Stimulated activated CD4-positive, alpha-beta T cell treated with anti-CD3 and anti-CD28 coated beads, Interleukin-15, amount 100 ng/mL, for 48 hours (primary cell): ENCODE measurements around the gene HCAR2.
"Not testable (repeated sequence)": the region's sequence is repeated elsewhere in the genome, so short reads cannot be mapped to it uniquely, and the experiment has no call there.

Experiments
- DNase-seq, 2 donors: peaks; one replicate each; pipeline ENCODE4 v3.0.0-alpha.2; 2020; ENCODE audit warnings: low read depth in 2 of 2

Gene HCAR2

GRCh38 chr12:122716658-122717057 lies 13.5 kb upstream of the HCAR2 start, which contains the start of gene HCAR3:
Gene HCAR3, minus strand, starts transcription at chr12:122716811. Its CDS starts 74 bp downstream, at chr12:122716737.
- not testable (repeated sequence) for DNase-seq

GRCh38 chr12:122715211-122715610 lies 12.1 kb upstream of the HCAR2 start:
- not testable (repeated sequence) for DNase-seq

GRCh38 chr12:122713491-122714188 lies 10.5 kb upstream of the HCAR2 start:
- DNase-seq = not testable (repeated sequence)

- not testable (repeated sequence) for DNase-seq
These were observed 8.1 kb upstream of the HCAR2 start for GRCh38 chr12:122711266-122711665.

GRCh38 chr12:122710341-122710740 lies 7.2 kb upstream of the HCAR2 start:
- DNase-seq = not testable (repeated sequence)

- not testable (repeated sequence) for DNase-seq
These were observed 6.1 kb upstream of the HCAR2 start for GRCh38 chr12:122709287-122709686.

GRCh38 chr12:122703841-122704240 lies 684 bp upstream of the HCAR2 start:
- not testable (repeated sequence) for DNase-seq

GRCh38 chr12:122701481-122701880 lies 1.7 kb downstream of the HCAR2 start:
- DNase-seq = not testable (repeated sequence)

GRCh38 chr12:122700038-122700710 lies 3.0 kb downstream of the HCAR2 start:
- DNase-seq = not testable (repeated sequence)

- DNase-seq = not testable (repeated sequence)
These were observed 6.2 kb downstream of the HCAR2 start for GRCh38 chr12:122696922-122697321.

- DNase-seq = no peak
These were observed 11.6 kb downstream of the HCAR2 start for GRCh38 chr12:122691566-122691965.

GRCh38 chr12:122688291-122688690 lies 14.9 kb downstream of the HCAR2 start:
- no peak for DNase-seq

GRCh38 chr12:122687086-122687485 lies 16.1 kb downstream of the HCAR2 start:
- DNase-seq = no peak

- DNase-seq = no peak
These were observed 16.6 kb downstream of the HCAR2 start for GRCh38 chr12:122686538-122686937.

- no peak for DNase-seq
These were observed 18.8 kb downstream of the HCAR2 start for GRCh38 chr12:122684297-122684813.

- DNase-seq = no peak
These were observed 21.3 kb downstream of the HCAR2 start for GRCh38 chr12:122681814-122682213.

- DNase-seq = not testable (repeated sequence)
These were observed 22.2 kb downstream of the HCAR2 start for GRCh38 chr12:122680989-122681388.

- not testable (repeated sequence) for DNase-seq
These were observed 26.4 kb downstream of the HCAR2 start for GRCh38 chr12:122676781-122677180.

GRCh38 chr12:122676015-122676414 lies 27.1 kb downstream of the HCAR2 start:
- not testable (repeated sequence) for DNase-seq

- no peak for DNase-seq
These were observed 30.6 kb downstream of the HCAR2 start for GRCh38 chr12:122672515-122672914.

GRCh38 chr12:122669397-122670070 lies 33.6 kb downstream of the HCAR2 start:
- no peak for DNase-seq

GRCh38 chr12:122668268-122668667 lies 34.9 kb downstream of the HCAR2 start:
- no peak for DNase-seq
